GM12865 (cell line): ENCODE measurements around the gene TRNAU1AP.
"Not testable (repeated sequence)": the region's sequence is repeated elsewhere in the genome, so short reads cannot be mapped to it uniquely, and the experiment has no call there.

Experiments
- DNase-seq: peaks from one replicate; pipeline ENCODE4 v3.0.0; 2010; ENCODE audit warnings: low read depth
- H3K4me3 ChIP-seq: 2 replicates; pipeline ENCODE4 v1.5.1; 2011; ENCODE audit warnings: mild to moderate bottlenecking, low read depth, low read length, control low read depth
- CTCF ChIP-seq: IDR thresholded peaks from 2 replicates; pipeline ENCODE4 v1.5.1; 2011; ENCODE audit warnings: low read length, control low read depth, low read depth, inconsistent platforms; ENCODE audit not compliant: insufficient read depth; ENCODE audit errors: missing control alignments

Gene TRNAU1AP

GRCh38 chr1:28526886-28527285 lies 26.0 kb upstream of the TRNAU1AP start:
- H3K4me3 ChIP-seq, result no peak overlapping the region
- TF ChIP-seq CTCF, result no peak
- no peak for DNase-seq

- H3K4me3 ChIP-seq, result no peak overlapping the region
- DNase-seq, result no peak
- TF ChIP-seq CTCF, result no peak
These were observed 22.4 kb upstream of the TRNAU1AP start for GRCh38 chr1:28530456-28530855.

GRCh38 chr1:28534671-28535070 lies 18.2 kb upstream of the TRNAU1AP start:
- TF ChIP-seq CTCF, result no peak
- no peak overlapping the region for H3K4me3 ChIP-seq
- DNase-seq, result no peak

GRCh38 chr1:28535180-28535579 lies 17.7 kb upstream of the TRNAU1AP start:
- H3K4me3 ChIP-seq, result no peak overlapping the region
- no peak for DNase-seq
- no peak for TF ChIP-seq CTCF

- no peak for DNase-seq
These were observed 15.3 kb upstream of the TRNAU1AP start for GRCh38 chr1:28537457-28538199.

GRCh38 chr1:28538286-28538685 lies 14.6 kb upstream of the TRNAU1AP start:
- no peak for TF ChIP-seq CTCF
- no peak for DNase-seq
- no peak overlapping the region for H3K4me3 ChIP-seq

More at GRCh38 chr1:28537457-28538199, 15.3 kb upstream of the TRNAU1AP start:
- no peak for TF ChIP-seq CTCF
- H3K4me3 ChIP-seq, result no peak overlapping the region

- DNase-seq, result no peak
- H3K4me3 ChIP-seq, result no peak overlapping the region
- no peak for TF ChIP-seq CTCF
These were observed 12.2 kb upstream of the TRNAU1AP start for GRCh38 chr1:28540651-28541050.

- H3K4me3 ChIP-seq, result not testable (repeated sequence)
These were observed 11.4 kb upstream of the TRNAU1AP start for GRCh38 chr1:28541414-28542015.

More at GRCh38 chr1:28541414-28542015, 11.4 kb upstream of the TRNAU1AP start:
- DNase-seq, result not testable (repeated sequence)
